Measurements from ENCODE around the gene AHCYL1.

AHCYL1 gene

DNA sequence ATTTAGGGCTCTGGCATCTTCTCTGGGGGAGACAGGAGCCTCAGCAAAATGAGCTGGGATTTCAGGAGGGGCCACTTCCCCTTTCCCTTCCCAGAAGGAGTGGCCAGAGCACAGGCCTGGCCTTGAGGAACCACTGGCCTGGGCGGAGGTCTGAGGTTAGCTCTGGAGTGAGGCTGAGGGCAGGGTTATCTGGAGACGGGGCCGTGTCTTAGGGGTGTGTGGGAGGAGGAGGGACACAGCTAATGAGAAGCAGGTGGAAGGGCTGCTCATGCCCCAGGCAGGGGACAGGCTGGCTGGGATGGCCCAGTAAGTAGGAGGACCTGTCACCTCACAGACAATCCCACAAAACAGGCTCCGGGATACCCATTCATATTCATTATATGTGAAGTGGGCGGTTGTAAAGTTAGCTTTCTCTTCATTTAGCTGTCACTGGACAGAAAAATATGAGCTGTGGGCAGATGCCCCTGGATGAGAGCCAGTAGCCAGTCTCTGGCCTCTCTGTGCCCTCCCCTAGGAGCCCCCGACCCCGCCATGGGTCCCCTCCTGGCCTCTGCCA lies 73.5 kb downstream of the AHCYL1 start:
- Histone ChIP-seq H3K9me3 (ENCODE audit: control insufficient read depth in 2 of 2, low read length in 2 of 2) (no peaks in the 10 kb centered on the region), H3K4me3 (ENCODE audit: low read length in 2 of 2) (no peak overlapping the region), H3K27ac (ENCODE audit: low read depth in 2 of 2, low read length in 2 of 2) (no peak overlapping the region), H3K4me1 (ENCODE audit: control insufficient read depth in 2 of 2, insufficient read depth in 2 of 2, low read length in 2 of 2) (peaks cover 13 to 24% of the 10 kb centered on the region in 2 donors), H3K9ac (ENCODE audit: low read depth in 1 of 2, low read length in 2 of 2) (no peak overlapping the region), H3K27me3 (ENCODE audit: control insufficient read depth in 2 of 2, insufficient read depth in 2 of 2, low read length in 2 of 2) (no peaks in the 10 kb centered on the region), H3K36me3 (ENCODE audit: control insufficient read depth in 2 of 2, insufficient read depth in 2 of 2, low read length in 2 of 2) (peaks cover 37 to 42% of the 10 kb centered on the region in 2 donors)

DNA sequence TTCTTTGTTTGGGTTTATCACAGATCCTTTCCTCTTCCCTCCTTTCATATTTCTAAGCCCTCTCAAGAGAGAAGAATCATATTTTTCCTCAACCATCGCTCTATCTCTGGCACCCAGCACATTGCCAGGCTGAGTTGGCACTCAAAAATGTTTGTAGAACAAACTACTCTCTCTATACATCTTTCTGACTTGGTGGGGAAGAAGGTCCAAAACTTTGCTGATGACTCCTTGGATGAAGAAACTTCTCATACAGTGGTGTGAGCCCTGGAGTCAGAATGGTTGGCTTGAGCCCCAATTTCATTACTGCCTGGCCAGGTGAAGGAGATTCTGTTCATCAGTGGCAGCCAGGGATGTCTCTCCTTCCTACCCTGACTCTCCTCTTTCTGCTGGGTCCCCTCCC lies 74.0 kb downstream of the AHCYL1 start:
- Histone ChIP-seq H3K4me3 (ENCODE audit: low read length in 2 of 2) (no peak overlapping the region), H3K4me1 (ENCODE audit: control insufficient read depth in 2 of 2, insufficient read depth in 2 of 2, low read length in 2 of 2) (peaks cover 13 to 24% of the 10 kb centered on the region in 2 donors), H3K9ac (ENCODE audit: low read depth in 1 of 2, low read length in 2 of 2) (no peak overlapping the region), H3K36me3 (ENCODE audit: control insufficient read depth in 2 of 2, insufficient read depth in 2 of 2, low read length in 2 of 2) (peaks cover 31 to 38% of the 10 kb centered on the region in 2 donors), H3K27me3 (ENCODE audit: control insufficient read depth in 2 of 2, insufficient read depth in 2 of 2, low read length in 2 of 2) (no peaks in the 10 kb centered on the region), H3K27ac (ENCODE audit: low read depth in 2 of 2, low read length in 2 of 2) (no peak overlapping the region), H3K9me3 (ENCODE audit: control insufficient read depth in 2 of 2, low read length in 2 of 2) (no peaks in the 10 kb centered on the region)

DNA sequence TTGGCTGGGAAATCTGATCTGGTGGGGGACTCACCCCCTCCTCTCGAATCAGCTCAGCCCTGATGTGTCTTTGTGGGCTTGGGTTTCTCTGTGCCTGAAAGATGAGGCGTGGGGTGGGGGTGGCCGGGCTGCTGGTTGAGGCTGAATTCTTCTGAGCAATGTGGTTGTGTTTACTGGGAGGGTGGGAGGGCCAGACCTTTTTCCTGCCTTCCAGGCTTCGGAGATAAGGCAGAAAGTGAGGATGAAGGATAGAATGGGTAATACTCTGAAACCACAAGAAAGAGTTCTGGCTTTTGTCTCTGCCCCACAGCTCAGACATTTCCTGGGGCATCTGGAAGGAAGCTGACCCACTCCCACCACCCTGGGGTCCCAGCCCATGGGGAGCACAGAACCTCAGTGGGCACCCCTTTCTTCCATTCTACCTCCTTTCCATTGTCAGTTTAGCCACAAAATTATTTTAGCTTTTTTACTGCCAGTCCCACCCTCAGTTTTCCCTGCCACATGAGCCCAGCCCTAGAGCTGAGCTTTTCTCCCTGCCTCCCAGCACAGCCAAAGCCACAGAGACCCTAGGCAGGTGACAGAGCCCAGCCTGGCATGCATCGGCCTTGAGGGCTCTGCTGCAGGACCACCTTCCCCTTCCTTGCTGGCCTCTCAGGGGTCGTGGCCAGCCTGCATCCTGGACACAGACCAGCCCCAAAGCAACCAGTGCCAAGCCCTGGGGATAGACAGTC lies 74.7 kb downstream of the AHCYL1 start:
- no peaks in the 10 kb centered on the region for H3K27me3 ChIP-seq (ENCODE audit: control insufficient read depth in 2 of 2, insufficient read depth in 2 of 2, low read length in 2 of 2)
- H3K9me3 ChIP-seq (ENCODE audit: control insufficient read depth in 2 of 2, low read length in 2 of 2) = no peaks in the 10 kb centered on the region
- H3K9ac ChIP-seq (ENCODE audit: low read depth in 1 of 2, low read length in 2 of 2) = no peak overlapping the region
- peaks cover 24 to 31% of the 10 kb centered on the region in 2 donors for H3K36me3 ChIP-seq (ENCODE audit: control insufficient read depth in 2 of 2, insufficient read depth in 2 of 2, low read length in 2 of 2)
- H3K4me3 ChIP-seq (ENCODE audit: low read length in 2 of 2) = no peak overlapping the region
- peaks cover 13 to 24% of the 10 kb centered on the region in 2 donors for H3K4me1 ChIP-seq (ENCODE audit: control insufficient read depth in 2 of 2, insufficient read depth in 2 of 2, low read length in 2 of 2)
- H3K27ac ChIP-seq (ENCODE audit: low read depth in 2 of 2, low read length in 2 of 2) = no peak overlapping the region

DNA sequence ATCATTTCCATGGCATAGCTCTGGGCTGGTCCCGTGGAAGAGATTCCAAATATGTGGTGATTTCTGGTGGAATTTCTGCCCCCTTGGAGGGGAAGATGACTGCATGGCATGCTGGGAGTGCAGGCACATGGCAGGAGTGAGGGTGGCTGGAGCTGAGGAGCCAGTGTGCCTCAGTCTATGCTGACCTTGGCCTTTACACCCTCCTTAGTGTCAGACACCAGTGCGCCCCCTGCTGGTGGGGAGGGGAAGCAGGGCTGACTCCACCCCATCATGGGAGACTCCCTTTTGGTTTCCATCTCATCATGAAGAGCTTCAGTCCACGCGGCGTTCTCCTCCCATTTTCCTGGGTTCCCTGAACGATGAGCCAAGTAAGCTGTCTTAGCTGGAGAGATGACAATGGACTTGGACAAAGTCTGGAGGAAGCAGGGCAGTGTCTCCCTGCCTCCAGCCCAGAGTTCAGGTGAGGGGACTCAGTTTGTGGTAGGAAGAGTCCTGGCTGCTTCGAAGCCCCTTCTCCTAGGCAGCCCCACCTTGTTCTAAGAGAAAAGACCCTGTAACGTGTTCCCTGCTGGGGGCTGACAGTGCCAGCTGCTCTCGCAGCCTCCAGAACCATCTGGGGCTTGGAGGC lies 75.6 kb downstream of the AHCYL1 start:
- Histone ChIP-seq H3K36me3 (ENCODE audit: control insufficient read depth in 2 of 2, insufficient read depth in 2 of 2, low read length in 2 of 2) (peaks cover 17 to 23% of the 10 kb centered on the region in 2 donors), H3K27me3 (ENCODE audit: control insufficient read depth in 2 of 2, insufficient read depth in 2 of 2, low read length in 2 of 2) (no peaks in the 10 kb centered on the region), H3K4me1 (ENCODE audit: control insufficient read depth in 2 of 2, insufficient read depth in 2 of 2, low read length in 2 of 2) (peaks cover 11 to 22% of the 10 kb centered on the region in 2 donors), H3K27ac (ENCODE audit: low read depth in 2 of 2, low read length in 2 of 2) (no peak overlapping the region), H3K4me3 (ENCODE audit: low read length in 2 of 2) (no peak overlapping the region), H3K9me3 (ENCODE audit: control insufficient read depth in 2 of 2, low read length in 2 of 2) (no peaks in the 10 kb centered on the region), H3K9ac (ENCODE audit: low read depth in 1 of 2, low read length in 2 of 2) (no peak overlapping the region)

DNA sequence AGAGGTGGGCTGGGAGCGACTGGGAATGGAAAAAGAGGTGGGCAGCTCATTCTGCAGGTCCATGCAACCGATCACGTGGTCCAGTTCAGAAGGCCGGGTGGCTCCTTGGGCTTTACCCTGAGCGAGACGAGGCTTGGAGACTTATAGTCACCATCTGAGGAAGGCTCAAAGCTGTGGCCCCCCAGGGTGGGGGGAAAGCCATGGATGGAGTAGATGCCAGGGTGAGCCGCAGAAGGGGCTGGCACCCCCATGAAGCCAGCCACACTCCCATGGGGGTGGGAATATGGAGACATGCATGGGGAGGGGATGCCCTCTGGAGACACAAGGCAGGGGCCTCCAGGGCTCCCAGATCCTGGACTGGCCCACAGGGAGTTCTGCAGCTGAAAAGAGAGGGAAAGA lies 76.1 kb downstream of the AHCYL1 start:
- no peak overlapping the region for H3K9ac ChIP-seq (ENCODE audit: low read depth in 1 of 2, low read length in 2 of 2)
- H3K4me1 ChIP-seq (ENCODE audit: control insufficient read depth in 2 of 2, insufficient read depth in 2 of 2, low read length in 2 of 2) = peaks cover 11 to 17% of the 10 kb centered on the region in 2 donors
- peaks cover 15 to 19% of the 10 kb centered on the region in 2 donors for H3K36me3 ChIP-seq (ENCODE audit: control insufficient read depth in 2 of 2, insufficient read depth in 2 of 2, low read length in 2 of 2)
- no peaks in the 10 kb centered on the region for H3K27me3 ChIP-seq (ENCODE audit: control insufficient read depth in 2 of 2, insufficient read depth in 2 of 2, low read length in 2 of 2)
- H3K9me3 ChIP-seq (ENCODE audit: control insufficient read depth in 2 of 2, low read length in 2 of 2) = no peaks in the 10 kb centered on the region
- H3K4me3 ChIP-seq (ENCODE audit: low read length in 2 of 2) = no peak overlapping the region
- H3K27ac ChIP-seq (ENCODE audit: low read depth in 2 of 2, low read length in 2 of 2) = no peak overlapping the region

DNA sequence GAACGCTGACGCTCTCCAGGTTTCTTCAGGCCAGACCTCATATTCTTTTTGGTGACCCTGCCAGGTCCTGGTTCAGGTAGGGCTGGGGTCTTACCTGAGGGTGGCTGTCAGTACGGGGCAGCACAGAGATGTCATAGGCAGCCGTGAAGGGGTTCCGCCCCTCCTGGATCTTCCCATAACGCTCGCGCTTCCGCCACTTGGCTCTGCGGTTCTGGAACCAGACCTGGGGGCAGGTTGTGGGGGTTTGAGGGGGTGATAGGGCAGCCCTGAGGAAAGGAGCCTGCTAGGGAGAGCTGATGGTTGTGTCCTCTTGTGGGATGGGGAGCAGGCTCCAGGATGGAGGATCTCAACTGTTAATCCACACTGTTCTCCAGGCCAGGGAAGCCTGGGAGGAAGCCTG lies 76.8 kb downstream of the AHCYL1 start:
- Histone ChIP-seq H3K36me3 (ENCODE audit: control insufficient read depth in 2 of 2, insufficient read depth in 2 of 2, low read length in 2 of 2) (peaks cover 11 to 13% of the 10 kb centered on the region in 2 donors), H3K27ac (ENCODE audit: low read depth in 2 of 2, low read length in 2 of 2) (no peak overlapping the region)

DNA sequence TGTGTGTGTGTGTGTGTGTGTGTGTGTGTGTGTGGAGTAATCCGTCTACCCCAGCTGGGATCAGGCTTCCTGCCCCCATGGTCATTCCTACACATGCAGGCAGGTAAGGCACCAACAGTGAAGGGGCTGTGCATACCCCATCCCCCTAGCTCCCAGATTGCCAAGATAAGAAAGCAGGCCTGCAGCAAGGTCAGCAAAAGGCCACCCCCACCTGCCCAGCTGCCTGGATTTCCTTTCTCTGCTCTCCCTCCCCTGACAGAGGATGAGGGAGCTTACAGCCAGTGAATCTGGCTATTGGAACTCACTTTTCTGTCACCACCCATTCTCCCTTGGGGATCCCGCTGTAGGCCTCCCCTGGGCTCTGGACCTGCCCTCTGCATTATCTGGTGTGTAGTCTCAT lies 78.0 kb downstream of the AHCYL1 start:
- Histone ChIP-seq H3K9me3 (ENCODE audit: control insufficient read depth in 2 of 2, low read length in 2 of 2) (no peaks in the 10 kb centered on the region), H3K27me3 (ENCODE audit: control insufficient read depth in 2 of 2, insufficient read depth in 2 of 2, low read length in 2 of 2) (peaks cover 14 to 15% of the 10 kb centered on the region in 2 donors), H3K9ac (ENCODE audit: low read depth in 1 of 2, low read length in 2 of 2) (no peak overlapping the region), H3K4me1 (ENCODE audit: control insufficient read depth in 2 of 2, insufficient read depth in 2 of 2, low read length in 2 of 2) (peaks cover 1 to 3% of the 10 kb centered on the region in 2 donors), H3K36me3 (ENCODE audit: control insufficient read depth in 2 of 2, insufficient read depth in 2 of 2, low read length in 2 of 2) (peaks cover 3 to 4% of the 10 kb centered on the region in 2 donors), H3K27ac (ENCODE audit: low read depth in 2 of 2, low read length in 2 of 2) (no peak overlapping the region), H3K4me3 (ENCODE audit: low read length in 2 of 2) (no peak overlapping the region)

More for the DNA sequence above, 76.8 kb downstream of the AHCYL1 start:
- H3K27me3 ChIP-seq (ENCODE audit: control insufficient read depth in 2 of 2, insufficient read depth in 2 of 2, low read length in 2 of 2) = peaks cover 4% of the 10 kb centered on the region in 2 donors
- H3K4me3 ChIP-seq (ENCODE audit: low read length in 2 of 2) = no peak overlapping the region
- no peak overlapping the region for H3K9ac ChIP-seq (ENCODE audit: low read depth in 1 of 2, low read length in 2 of 2)
- peaks cover 8 to 14% of the 10 kb centered on the region in 2 donors for H3K4me1 ChIP-seq (ENCODE audit: control insufficient read depth in 2 of 2, insufficient read depth in 2 of 2, low read length in 2 of 2)
- no peaks in the 10 kb centered on the region for H3K9me3 ChIP-seq (ENCODE audit: control insufficient read depth in 2 of 2, low read length in 2 of 2)

DNA sequence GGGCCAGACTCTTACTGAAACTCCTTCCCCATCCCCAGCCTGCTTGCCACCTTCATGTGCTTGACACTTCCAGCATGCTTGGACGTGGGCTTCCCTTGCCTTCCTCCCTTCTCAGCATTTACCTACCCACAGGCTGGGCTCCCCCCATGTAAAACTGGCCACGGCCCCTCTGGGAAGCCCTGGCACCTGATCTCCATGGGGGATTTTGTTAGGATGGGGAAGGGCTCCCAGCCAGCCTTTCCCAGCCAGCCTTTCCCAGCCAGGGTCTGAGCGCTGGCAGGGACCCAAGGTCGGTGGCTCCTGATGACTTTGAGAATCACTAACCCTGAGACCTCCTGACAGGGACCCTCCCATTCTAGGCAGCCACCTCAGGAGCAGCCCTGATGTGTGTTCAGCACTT lies 79.2 kb downstream of the AHCYL1 start:
- Histone ChIP-seq H3K27me3 (ENCODE audit: control insufficient read depth in 2 of 2, insufficient read depth in 2 of 2, low read length in 2 of 2) (peaks cover 25 to 26% of the 10 kb centered on the region in 2 donors), H3K36me3 (ENCODE audit: control insufficient read depth in 2 of 2, insufficient read depth in 2 of 2, low read length in 2 of 2) (peaks cover 0 to 2% of the 10 kb centered on the region in 2 donors), H3K27ac (ENCODE audit: low read depth in 2 of 2, low read length in 2 of 2) (no peak overlapping the region), H3K4me3 (ENCODE audit: low read length in 2 of 2) (no peak overlapping the region), H3K9me3 (ENCODE audit: control insufficient read depth in 2 of 2, low read length in 2 of 2) (no peaks in the 10 kb centered on the region), H3K9ac (ENCODE audit: low read depth in 1 of 2, low read length in 2 of 2) (no peak overlapping the region), H3K4me1 (ENCODE audit: control insufficient read depth in 2 of 2, insufficient read depth in 2 of 2, low read length in 2 of 2) (peaks cover 0 to 3% of the 10 kb centered on the region in 2 donors)

DNA sequence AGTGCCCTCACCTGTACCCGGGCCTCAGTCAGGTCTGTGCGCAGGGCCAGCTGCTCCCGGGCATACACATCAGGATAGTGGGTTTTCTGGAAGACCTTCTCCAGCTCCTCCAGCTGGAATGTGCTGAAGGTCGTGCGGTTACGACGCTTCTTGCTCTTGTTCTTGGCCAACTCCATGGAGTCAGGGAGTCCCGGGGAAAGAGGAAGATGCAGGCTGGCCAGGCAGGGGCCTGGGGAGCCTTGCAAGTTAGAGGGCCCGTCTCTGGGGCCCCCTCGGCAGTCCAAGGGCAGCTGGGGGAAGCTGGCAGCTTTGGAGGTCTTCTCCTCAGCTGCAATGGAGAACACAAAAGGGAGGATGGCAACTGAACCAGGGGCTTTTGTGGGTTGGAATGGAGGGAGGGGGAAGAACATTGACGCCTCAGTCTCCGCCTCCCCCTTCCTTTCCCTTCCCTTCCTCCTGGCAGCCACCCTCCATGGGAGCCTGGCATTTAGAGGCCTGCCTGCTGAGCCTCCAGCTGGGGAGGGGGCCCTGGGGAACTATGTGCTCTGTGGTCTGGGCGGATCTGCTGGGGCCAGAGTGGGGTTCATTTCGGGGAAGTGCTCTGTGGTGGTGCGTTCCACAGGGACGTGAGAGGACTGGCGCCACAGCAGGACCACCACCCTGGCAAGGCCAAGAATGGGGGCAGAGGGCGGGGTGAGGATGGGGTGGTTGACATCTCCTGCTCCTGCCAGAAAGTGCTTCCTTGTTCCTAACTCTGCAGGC lies 80.2 kb downstream of the AHCYL1 start:
- Histone ChIP-seq H3K27me3 (ENCODE audit: control insufficient read depth in 2 of 2, insufficient read depth in 2 of 2, low read length in 2 of 2) (peaks cover 35 to 36% of the 10 kb centered on the region in 2 donors), H3K27ac (ENCODE audit: low read depth in 2 of 2, low read length in 2 of 2) (no peak overlapping the region), H3K9me3 (ENCODE audit: control insufficient read depth in 2 of 2, low read length in 2 of 2) (no peaks in the 10 kb centered on the region), H3K4me1 (ENCODE audit: control insufficient read depth in 2 of 2, insufficient read depth in 2 of 2, low read length in 2 of 2) (peaks cover 3 to 6% of the 10 kb centered on the region in 2 donors), H3K4me3 (ENCODE audit: low read length in 2 of 2) (no peak overlapping the region), H3K36me3 (ENCODE audit: control insufficient read depth in 2 of 2, insufficient read depth in 2 of 2, low read length in 2 of 2) (peaks cover 0 to 2% of the 10 kb centered on the region in 2 donors), H3K9ac (ENCODE audit: low read depth in 1 of 2, low read length in 2 of 2) (no peak overlapping the region)
